ENCODE measurements around the gene MED8.

GRCh38 chr1:43436371-43436770 lies 46.8 kb upstream of the MED8 start:
- TF ChIP-seq CTCF (conservative IDR thresholded peaks at IDR 0.05; ENCODE audit: low read depth, low read length): no peak
- no peak for TF ChIP-seq EZH2 (IDR thresholded peaks at IDR 0.05; ENCODE audit: borderline replicate concordance, low read depth, low read length, poor library complexity, severe bottlenecking)

Data from A673 (cell line).